H1 (cell line): ENCODE data around the gene CD1D. TPM values are rescaled to one million over a fixed set of nuclear protein-coding genes. Genes with fewer than 3 reads are reported as not detected.

ENCODE experiments used
- CHD7 ChIP-seq: fragments of 300-600 bp; sonication (generic); IDR thresholded peaks from 2 replicates; pipeline ENCODE4 v1.7.1; 2012; ENCODE audit warnings: low read length, moderate library complexity, mild to moderate bottlenecking, inconsistent platforms; ENCODE audit not compliant: insufficient replicate concordance
- RNF2 ChIP-seq: fragments of 200-900, 300-1000 bp; sonication (generic); IDR thresholded peaks from 2 replicates; pipeline ENCODE4 v1.7.1; 2016; ENCODE audit warnings: borderline replicate concordance, low read depth, mild to moderate bottlenecking, antibody characterized with exemption, low read length; ENCODE audit not compliant: poor library complexity, severe bottlenecking; ENCODE audit errors: missing control alignments
- polyA plus RNA-seq, 7 experiments: library from polyadenylated mRNA; depleted of rRNA in 3 of 7; stranded (reverse) in 5 of 7; unstranded in 2 of 7; fragments of >200 nt in 5 of 7; fragments of 200-250 nt in 2 of 7; gene quantifications; 1 replicate in 5 of 7; 2 replicates in 1 of 7; 4 replicates in 1 of 7; pipeline versions ENCODE4 v1.2.1 to v1.2.3, GENCODE V29; 2011 to 2013; ENCODE audit warnings: missing spikeins in 2 of 7, mixed read lengths in 2 of 7
- total RNA-seq: library from RNA; stranded (reverse); fragmentation: NEBNext Ultra II Directional; extraction: Animal tissue kit (Norgen Biotek cat#: 25700); gene quantifications from 2 replicates; pipeline ENCODE4 v1.2.1, GENCODE V29; 2021
- TF ChIP-seq, protein P1 (sequence below): IDR thresholded peaks from 2 replicates; pipeline ENCODE4 v1.6.1; 2012; ENCODE audit warnings: inconsistent platforms

Gene CD1D
- total and polyA plus RNA-seq, 2 of the 8 experiments (the other 6 are each of a cell fraction or from before 2014, with no cell fraction given): 1.1 to 1.6 TPM

DNA sequence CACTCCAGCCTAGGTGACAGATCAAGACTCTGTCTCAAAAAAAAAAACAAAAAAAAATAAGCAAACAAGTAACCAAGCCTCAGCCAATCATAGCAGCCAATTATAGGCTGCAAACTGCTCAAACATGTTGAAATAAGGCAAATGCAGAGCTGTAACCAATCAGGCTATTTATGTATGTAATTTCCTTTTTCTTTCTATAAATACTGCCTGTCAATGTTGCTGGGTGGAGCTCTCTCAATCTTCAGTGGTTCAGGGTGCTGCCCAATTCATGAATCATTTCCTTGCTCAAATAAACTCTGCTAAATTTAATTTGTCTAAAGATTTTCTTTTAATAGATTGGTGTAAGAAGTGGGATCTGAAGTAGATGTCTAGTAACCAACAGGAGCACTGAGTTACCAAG, 11.6 kb upstream of the CD1D start (continued):
- no peak for TF ChIP-seq CHD7
- no peak for TF ChIP-seq RNF2
- TF ChIP-seq, protein P1, sequence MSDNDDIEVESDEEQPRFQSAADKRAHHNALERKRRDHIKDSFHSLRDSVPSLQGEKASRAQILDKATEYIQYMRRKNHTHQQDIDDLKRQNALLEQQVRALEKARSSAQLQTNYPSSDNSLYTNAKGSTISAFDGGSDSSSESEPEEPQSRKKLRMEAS: no peak
